GM06990 (cell line): ENCODE measurements around the gene FAM43B.

Experiments used
- DNase-seq: peaks from one replicate; pipeline ENCODE4 v3.0.0-alpha.2; 2011; ENCODE audit not compliant: insufficient read length; ENCODE audit errors: extremely low read depth
- H3K27me3 ChIP-seq: replicated peaks from 2 replicates; pipeline ENCODE4 v1.6.0; 2011; ENCODE audit warnings: low read length; ENCODE audit not compliant: control insufficient read depth, insufficient read depth
- H3K36me3 ChIP-seq: 2 replicates; pipeline ENCODE4 v1.5.1; 2011; ENCODE audit warnings: low read length; ENCODE audit not compliant: control insufficient read depth, insufficient read depth
- H3K4me3 ChIP-seq: replicated peaks from 2 replicates; pipeline ENCODE4 v1.5.1; 2011; ENCODE audit warnings: low read depth, mild to moderate bottlenecking, control low read depth, low read length
- TF ChIP-seq, protein P1 (sequence below): IDR thresholded peaks from 2 replicates; pipeline ENCODE4 v1.5.1; 2011; ENCODE audit warnings: low read length, control low read depth, mild to moderate bottlenecking, inconsistent platforms; ENCODE audit not compliant: insufficient read depth, poor library complexity, severe bottlenecking

Gene FAM43B

DNA sequence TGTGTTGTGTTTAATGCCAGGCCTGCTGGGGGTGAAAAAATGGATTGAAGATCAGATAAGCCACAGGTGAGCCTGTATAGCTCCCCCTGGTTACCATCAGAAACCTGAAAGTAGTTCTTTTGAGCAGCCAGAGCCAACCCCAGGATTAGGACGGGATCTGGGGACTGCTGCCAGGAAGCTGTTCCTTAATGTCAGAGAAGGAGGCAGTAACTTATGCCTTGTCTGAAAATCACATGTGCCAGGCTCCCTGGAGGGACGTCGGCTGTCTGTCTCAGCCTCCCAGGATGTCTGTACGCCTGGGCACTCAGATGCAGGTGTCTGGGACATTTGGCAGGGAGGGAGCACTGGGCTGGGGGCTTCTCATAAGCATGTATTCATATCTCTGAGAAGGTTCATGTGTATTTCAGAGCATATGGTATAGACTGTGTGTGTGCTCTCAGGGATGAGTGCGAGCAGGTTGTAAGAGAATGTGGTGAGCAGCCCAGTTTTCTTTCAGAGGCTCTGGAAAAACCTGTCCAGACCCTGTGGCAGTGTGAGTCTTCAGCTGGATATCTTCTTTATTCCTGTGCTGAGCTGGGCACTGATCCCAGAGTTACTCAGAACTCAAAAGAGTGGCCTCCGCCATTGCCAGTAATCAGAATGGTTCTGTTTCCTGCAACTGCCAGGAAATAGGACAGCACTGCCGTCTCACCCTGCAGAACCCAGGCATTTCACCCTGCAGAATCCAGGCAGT, 2.8 kb downstream of the FAM43B start:
- Histone ChIP-seq H3K36me3 (no peaks in the 10 kb centered on the region), H3K4me3 (no peak overlapping the region), H3K27me3 (no peaks in the 10 kb centered on the region)
- TF ChIP-seq, protein P1, sequence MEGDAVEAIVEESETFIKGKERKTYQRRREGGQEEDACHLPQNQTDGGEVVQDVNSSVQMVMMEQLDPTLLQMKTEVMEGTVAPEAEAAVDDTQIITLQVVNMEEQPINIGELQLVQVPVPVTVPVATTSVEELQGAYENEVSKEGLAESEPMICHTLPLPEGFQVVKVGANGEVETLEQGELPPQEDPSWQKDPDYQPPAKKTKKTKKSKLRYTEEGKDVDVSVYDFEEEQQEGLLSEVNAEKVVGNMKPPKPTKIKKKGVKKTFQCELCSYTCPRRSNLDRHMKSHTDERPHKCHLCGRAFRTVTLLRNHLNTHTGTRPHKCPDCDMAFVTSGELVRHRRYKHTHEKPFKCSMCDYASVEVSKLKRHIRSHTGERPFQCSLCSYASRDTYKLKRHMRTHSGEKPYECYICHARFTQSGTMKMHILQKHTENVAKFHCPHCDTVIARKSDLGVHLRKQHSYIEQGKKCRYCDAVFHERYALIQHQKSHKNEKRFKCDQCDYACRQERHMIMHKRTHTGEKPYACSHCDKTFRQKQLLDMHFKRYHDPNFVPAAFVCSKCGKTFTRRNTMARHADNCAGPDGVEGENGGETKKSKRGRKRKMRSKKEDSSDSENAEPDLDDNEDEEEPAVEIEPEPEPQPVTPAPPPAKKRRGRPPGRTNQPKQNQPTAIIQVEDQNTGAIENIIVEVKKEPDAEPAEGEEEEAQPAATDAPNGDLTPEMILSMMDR, result no peak
- no peak for DNase-seq

DNA sequence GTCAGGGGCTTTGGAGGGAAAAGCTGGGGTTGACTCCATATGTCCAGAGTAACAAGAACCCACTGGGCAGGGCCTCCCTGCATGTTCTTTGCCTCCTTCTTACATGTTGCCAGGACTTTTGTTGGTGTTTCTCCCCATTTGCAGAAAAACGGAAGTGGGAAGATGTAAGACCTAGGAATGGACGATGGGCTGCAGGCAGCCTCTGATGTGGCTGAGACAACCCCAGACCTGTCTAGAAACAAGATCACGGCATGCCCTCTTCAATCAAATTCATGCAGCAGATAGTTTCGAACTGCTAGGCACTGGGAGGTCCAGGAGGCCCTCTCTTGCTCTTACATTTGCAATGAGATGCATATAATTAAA, 3.4 kb downstream of the FAM43B start:
- DNase-seq, result no peak
- H3K36me3 ChIP-seq, result no peaks in the 10 kb centered on the region
- H3K27me3 ChIP-seq, result no peaks in the 10 kb centered on the region
- no peak overlapping the region for H3K4me3 ChIP-seq
- TF ChIP-seq, protein P1, result no peak

- TF ChIP-seq, protein P1, result no peak
- DNase-seq, result no peak
- no peaks in the 10 kb centered on the region; the same call in 1 of the 2 replicates for H3K27me3 ChIP-seq
Observed at GRCh38 chr1:20558191-20558590, 5.8 kb downstream of the FAM43B start.

DNA sequence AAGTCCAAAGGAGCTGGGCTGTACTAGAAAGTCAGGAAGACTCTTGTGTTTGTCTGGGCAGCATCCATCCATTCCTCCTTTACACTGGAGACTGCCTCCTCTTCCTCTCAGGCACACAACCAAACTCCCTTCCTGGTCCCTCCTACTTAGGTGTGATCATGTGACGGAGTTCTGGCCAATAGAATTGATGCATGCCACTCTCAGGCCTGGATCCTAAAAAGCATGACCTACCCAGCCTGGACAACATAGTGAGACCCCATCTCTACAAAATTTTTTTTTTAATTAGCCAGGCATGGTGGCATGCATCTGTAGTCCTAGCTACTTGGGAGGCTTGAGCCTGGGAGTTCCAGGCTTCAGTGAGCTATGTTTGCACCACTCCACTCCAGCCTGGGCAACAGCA, 8.6 kb downstream of the FAM43B start:
- DNase-seq, result no peak
- TF ChIP-seq, protein P1, result no peak
- Histone ChIP-seq H3K27me3 (no peaks in the 10 kb centered on the region; the same call in 1 of the 2 replicates), H3K4me3 (no peak overlapping the region), H3K36me3 (no peaks in the 10 kb centered on the region)

More at GRCh38 chr1:20558191-20558590, 5.8 kb downstream of the FAM43B start:
- Histone ChIP-seq H3K4me3 (no peak overlapping the region), H3K36me3 (no peaks in the 10 kb centered on the region)

DNA sequence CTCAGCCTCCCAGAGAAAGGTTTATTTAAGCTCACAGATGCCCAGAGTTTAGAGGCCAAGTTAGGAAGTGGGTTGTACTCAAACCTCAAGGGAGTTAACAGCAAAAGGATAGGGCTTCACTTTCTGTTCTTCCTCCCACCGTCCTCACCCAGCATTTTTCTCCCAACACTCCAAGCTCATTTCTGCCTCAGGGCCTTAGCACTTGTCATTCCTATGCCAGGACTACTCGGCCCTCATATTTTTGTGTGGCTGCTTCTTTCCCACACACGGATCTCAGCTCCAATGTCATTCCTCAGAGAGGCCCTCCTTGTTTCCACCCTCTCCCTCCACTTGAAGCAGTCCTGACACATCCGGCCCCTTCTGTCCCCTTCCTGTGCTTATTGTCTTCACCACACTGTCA, 12.9 kb downstream of the FAM43B start:
- H3K4me3 ChIP-seq, result no peak overlapping the region
- DNase-seq, result no peak
- H3K36me3 ChIP-seq, result no peaks in the 10 kb centered on the region
- no peaks in the 10 kb centered on the region; the same call in 1 of the 2 replicates for H3K27me3 ChIP-seq
- TF ChIP-seq, protein P1, result no peak

GRCh38 chr1:20569523-20570098, 17.2 kb downstream of the FAM43B start:
- no peaks in the 10 kb centered on the region for H3K36me3 ChIP-seq
- no peak overlapping the region for H3K4me3 ChIP-seq
- no peak for DNase-seq
- H3K27me3 ChIP-seq, result no peaks in the 10 kb centered on the region; the same call in 1 of the 2 replicates
- TF ChIP-seq, protein P1, result no peak
